ENCODE results near the gene RALBP1. TPM values are rescaled to one million over a fixed set of nuclear protein-coding genes. Genes with fewer than 3 reads are reported as not detected.
"Not testable (repeated sequence)": the region's sequence is repeated elsewhere in the genome, so short reads cannot be mapped to it uniquely, and the experiment has no call there.

Gene RALBP1
- 50.3 TPM for total RNA-seq
- long read RNA-seq, full-length matches to known transcripts: 43 of 75 reads
- long read RNA-seq, partial matches to known transcripts: 29 of 75 reads
- long read RNA-seq, other reads (novel, unspliced or antisense): 3 of 75 reads

DNA sequence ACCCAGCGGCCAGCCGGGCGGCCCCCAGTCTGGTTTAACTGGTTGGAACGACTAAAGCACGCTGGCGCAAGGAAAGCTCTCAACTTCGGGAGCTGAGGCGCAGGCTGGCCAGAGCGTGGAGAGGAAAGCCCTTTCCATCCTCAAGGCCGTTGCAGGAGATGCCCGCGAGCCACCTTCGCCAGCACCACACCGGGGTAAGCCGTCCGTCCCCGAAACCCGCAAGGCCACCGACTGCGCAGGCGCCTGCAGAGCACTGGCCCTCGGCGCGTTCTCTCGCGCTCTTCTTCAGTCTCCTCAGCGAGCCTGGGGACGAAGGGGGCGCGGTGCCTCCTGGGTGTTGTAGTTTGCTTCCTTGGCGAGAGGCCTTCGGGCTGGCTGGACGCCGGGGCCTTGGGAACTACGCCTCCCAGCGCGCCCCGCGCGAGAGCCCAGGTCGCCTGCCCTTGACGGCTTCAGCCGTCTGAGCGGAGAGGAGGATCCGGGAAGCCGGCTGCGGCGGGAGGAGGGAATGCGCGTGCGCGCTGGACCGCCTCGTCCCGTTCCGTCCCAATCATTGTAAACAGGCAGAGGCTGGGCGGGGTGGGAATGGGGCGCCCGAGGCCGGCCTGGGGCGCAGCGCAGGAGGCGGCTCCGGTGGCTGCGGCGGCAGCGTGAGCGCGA is at the start of gene RALBP1:
Gene RALBP1 (plus strand): TSS at position 531 of the 660 bp plus-strand sequence. CDS start 37,533 bp downstream, outside the sequence.
- intact Hi-C loops (cut with micrococcal nuclease): no loop called here
- ATAC-seq (peak; percentile 98), DNase-seq (peak; percentile 100)

DNA sequence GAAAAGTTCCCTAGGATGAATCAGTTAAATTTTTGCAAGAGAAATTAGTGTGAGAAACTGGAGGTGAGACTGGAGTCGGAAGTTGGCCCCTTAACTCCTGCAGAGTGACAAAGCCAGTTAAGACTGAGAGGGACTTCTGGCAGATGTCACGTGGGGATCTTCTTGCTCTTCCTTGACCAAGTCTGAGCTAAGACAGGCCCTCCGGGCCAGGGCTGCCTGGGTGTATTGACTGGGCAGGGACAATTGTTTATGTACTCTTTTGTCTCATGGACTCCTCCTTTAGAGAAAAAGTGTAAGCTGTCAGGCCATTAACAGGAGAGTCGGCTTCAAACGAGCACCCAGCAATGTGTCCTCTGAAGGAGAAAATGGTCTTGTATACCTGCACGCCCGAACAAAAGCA is 48.6 kb upstream of the RALBP1 start:
- ATAC-seq (no peak), DNase-seq (no peak)
- intact Hi-C loops (cut with micrococcal nuclease): no loop called here

DNA sequence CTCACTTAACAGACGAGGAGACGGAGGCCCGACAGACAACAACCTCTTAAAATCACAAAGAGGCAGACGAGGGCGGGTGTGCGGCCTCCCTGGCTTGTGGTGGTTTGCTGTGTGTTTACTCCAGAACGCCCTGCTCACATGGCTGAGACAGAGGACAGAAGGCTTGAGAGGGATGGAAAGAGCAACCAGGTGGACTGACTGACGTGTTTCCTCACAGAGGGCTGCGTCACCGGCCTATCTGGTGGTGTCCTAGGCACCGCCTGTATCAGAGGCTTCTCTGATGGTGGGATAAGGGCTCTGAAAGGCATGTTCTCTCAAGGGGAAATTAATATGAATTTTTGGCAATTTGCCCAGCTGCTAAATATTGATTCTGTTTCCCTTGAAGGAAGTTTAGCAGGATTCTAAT is 47.0 kb upstream of the RALBP1 start:
- ATAC-seq: no peak
- no peak for DNase-seq
- intact Hi-C loops (cut with micrococcal nuclease): no loop called here

DNA sequence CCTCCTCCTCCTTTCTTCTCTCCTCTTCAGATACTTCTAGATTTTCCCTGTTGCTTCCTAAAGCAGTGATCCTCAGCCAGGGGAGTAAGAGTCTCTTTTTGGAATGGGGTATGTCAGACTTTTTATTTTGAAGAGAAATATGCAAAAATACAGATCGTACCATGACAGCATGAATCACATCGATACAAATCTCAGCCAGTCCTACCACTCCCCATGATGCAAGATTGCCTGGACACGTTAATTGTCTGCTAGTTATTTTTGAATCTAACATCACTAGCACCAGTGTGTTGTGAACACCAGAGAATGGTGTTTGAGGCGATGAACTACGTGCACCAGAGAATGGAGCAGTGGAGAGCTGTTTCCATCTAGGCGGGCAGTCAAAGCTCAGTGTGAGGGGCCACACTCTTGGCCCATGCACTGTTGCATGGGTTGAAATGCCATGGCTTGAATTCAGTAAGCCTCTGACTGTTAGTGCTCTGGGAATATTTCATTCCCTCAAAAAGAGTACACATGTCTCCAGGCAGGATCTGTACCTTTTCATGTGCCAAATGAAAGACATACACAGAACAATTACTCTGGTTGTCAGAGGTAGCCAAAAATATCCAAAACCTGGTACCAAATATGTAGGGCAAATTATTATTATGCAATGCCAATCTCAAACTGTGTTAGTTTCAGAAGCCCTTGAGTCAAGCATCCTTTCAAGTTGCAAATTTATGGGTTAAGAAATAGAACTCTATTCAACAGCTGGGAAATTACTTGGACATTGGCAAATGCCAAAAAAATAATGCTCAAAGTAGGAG is 46.3 kb upstream of the RALBP1 start:
- ATAC-seq (no peak), DNase-seq (no peak)
- intact Hi-C loops (cut with micrococcal nuclease): no loop called here

DNA sequence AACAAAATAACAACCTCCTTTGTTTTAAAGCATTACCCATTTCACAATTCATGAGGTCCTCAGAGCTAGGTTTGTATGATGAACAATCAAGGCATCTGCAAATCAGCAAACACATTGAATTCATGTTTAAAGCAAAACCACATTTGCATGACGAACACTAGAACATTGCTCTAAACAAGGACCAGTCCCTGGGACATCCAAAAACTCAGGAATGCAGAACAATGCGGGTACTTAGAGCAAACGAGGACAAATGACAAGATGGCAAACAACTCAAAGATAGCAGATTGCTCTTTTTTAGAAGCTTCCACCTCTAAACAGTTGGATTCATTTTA is 45.7 kb upstream of the RALBP1 start:
- intact Hi-C loops (cut with micrococcal nuclease): no loop called here
- DNase-seq (no peak), ATAC-seq (no peak)

DNA sequence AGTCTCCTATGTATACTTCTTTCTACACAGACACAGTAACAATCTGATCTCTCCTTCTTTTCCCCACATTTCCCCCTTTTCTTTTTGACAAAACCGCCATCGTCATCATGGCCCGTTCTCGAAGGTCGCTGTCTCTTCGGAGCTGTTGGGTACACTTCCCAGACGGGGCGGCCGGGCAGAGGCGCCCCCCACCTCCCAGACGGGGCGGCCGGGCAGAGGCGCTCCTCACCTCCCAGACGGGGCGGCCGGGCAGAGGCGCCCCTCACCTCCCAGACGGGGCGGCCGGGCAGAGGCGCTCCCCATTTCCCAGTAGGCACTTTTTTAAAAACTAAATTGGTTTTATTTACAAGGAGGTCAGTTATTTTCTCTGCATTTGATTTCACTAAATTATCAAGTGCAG is 45.0 kb upstream of the RALBP1 start:
- ATAC-seq; DNase-seq; intact Hi-C loops (cut with micrococcal nuclease): not testable (repeated sequence)

DNA sequence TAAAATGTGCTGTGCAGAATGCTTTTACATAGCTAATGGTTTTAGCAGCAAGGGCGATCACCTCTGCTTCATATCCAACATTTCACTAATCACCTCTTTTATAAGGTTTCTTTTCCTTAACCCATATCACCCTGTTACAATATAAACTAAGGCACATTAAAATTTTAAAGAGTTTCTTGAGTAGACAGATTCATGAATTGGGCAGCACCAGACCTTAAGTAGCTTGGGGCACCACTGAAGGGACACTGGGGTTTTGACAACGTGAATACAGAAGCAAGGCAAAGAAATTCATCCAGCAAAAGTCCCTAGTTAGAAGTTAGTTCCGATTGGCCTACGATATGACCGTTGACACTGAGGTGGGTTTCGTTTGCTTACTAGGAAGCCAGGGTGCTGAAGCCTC is 44.0 kb upstream of the RALBP1 start:
- intact Hi-C loops (cut with micrococcal nuclease): no loop called here
- DNase-seq (no peak), ATAC-seq (no peak)

DNA sequence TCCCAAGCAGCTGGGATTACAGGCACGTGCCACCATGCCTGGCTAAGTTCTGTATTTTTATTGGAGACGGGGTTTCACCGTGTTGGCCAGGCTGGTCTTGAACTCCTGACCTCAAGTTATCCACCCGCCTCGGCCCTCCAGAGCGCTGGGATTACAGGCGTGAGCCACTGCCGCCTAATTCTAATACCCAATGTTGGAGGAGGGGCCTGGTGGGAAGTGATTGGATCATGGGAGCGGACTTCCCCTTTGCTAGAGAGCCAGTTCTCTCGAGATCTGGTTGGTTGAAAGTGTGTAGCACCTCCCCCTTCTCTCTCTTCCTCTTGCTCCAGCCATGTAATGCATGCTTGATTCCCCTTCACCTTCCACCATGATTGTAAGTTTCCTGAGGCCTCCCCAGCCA is 42.2 kb upstream of the RALBP1 start:
- ATAC-seq; intact Hi-C loops (cut with micrococcal nuclease); DNase-seq: not testable (repeated sequence)

DNA sequence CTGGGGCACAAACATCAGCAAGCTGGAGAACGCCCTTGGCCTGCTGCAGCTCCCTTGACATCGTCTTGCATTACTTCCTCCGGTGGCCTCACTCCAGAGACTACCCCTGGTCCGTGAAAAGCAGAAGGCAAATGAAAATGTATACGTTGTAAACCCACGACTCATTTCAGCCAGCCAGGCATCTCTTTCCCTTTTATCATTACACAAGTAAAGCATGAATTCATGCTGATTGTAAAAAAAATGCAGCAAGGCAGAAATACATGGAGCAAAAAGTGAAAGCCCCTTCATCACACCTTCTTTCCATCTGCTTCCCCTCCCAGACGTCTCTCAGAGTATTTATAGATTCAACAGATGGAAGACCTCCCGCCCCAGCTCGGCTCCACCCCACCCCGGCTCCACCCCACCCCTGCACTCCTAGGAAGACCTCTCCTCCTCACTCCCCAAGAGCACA is 41.6 kb upstream of the RALBP1 start:
- DNase-seq (no peak), ATAC-seq (peak; percentile 25)
- intact Hi-C loops (cut with micrococcal nuclease): no loop called here

DNA sequence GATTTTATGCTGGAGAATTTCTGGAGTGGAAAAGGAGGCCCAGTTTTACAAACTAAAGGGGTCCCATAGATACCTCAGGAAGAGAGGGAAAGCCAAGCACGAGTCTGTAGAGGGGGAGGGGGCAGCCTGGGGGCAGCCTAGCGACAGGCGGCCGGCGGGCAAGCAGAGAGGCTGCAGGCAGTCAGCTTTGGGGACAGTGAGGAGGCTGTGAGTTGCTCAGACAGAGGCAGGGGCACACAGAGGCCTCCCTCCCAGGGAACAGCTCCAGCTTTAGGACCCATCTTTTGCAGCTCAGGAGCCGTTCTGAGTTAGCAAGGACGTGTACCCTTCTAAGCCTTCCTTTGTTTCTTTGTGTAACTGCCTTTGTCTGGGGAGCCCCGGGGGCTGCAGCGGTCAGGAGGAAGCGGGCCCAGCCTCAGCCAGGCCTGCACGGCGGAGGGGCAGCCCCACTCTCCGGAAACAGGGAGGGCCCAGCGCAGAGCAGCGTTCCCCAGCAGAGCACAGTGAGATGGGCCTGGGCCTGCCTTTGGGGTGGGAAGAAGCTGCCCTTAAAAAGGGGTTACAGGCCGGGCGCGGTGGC is 41.1 kb upstream of the RALBP1 start:
- DNase-seq (peak; percentile 34), ATAC-seq (peak; percentile 32)
- intact Hi-C loops (cut with micrococcal nuclease): no loop called here

DNA sequence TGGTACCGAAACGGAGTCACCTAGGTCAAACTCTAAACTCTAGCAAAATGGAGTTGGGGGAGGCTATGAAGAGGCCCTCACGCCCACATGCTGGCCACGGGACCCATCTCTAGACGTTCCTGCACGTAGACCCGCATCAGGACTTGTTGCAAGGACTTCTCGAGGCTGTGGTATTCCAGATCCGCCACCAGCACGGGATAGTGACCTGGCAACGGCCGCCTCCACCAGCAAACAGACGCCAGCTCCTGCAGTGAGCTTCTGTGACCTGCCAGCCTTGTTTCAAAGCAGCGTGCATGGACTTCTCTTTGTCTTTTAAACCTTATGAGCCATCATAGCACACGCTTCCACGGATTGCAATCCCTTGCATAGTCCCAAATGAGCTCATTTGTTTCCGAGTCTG is 40.3 kb upstream of the RALBP1 start:
- no peak for DNase-seq
- no peak for ATAC-seq
- intact Hi-C loops (cut with micrococcal nuclease): no loop called here

DNA sequence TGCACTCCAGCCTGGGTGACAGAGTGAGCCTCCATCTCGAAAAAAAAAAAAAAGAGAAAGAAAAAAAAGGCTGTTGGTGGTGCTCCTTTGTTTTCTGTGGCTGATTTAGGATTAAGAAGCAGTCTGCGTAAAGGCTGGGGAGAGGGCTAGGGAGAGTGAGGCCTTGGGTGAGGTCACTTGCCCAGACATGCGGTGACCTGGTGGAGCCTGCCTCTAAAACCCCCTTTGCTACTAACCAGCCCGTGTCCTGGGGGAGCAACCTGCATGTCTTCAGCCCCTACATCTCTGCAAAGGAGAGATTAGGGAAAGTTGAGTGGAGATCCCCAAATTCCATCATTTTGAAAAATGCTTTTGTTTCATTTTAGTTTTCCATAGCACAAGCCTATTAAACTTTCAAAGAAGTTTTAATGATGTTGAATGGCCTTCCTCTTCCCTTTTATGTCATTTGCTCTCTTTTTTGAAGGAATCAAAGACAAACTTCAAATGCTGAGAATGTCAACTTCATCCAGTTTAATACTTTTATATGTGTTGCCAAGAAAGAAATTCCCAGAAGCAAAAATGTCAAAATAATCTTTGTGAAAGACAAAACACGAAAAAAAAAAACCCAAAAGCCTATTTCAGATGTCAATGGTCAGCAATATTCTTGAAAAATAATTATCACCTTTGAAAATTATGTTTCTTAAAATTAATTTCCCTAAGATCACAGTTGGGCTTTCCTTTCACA is 38.9 kb upstream of the RALBP1 start:
- intact Hi-C loops (cut with micrococcal nuclease): no loop called here
- ATAC-seq (no peak), DNase-seq (no peak)

DNA sequence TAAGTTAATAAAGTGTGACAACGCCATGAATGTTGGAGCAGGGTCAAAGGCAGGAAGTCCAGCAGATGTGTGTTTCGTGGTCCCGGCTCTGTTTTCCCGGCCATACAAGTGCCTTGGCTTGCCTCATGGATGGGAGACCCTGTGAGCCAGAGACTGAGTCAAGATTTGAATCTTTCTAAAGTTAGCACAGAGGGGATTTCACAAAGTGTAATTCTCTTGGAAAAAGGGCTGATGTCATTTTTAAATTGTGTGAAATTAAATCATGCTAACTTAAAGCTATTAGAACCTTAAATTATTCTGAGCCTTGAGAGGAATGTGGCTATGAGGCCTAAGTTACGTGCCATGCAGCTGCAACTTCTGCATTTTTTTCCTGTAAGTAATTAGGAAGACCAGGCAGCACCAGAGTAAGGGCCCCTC is 38.3 kb upstream of the RALBP1 start:
- DNase-seq (no peak), ATAC-seq (peak; percentile 59)
- intact Hi-C loops (cut with micrococcal nuclease): no loop called here

DNA sequence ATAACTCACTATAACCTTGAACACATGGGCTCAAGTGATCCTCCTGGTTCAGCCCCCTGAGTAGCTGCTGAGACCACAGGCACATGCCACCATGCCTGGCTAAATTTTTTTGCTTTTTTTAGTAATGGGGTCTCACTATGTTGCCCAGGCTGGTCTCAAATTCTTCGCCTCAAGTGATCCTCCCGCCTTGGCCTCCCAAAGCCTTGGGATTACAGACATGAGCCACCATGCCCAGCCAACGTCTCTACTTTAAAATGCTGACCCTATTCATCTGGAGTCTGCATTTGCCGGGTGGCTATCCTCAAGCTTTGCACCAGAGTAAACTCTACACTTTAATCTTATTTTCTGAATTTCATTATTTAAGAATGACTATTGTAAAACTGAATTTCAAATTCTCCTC is 37.6 kb upstream of the RALBP1 start:
- ATAC-seq: no peak
- DNase-seq: no peak
- intact Hi-C loops (cut with micrococcal nuclease): no loop called here

DNA sequence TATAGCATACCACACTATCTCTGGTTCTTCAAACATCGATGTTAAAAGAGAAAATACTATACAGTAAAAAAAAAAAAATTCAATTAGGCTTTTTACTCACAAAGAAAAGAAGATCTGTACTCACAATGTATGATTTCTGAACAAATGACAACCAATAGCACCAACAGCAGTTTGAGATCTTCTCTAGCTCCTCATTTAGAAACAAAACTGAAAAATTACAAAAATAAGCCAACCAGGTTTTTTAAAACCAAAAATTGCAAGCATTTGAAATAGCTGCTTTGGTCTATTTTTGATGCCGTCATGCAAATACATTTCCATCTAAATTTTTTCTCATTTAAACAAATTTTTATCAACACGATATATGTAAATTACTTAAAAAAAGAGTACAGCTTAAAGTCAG is 34.3 kb upstream of the RALBP1 start:
- intact Hi-C loops (cut with micrococcal nuclease): no loop called here
- ATAC-seq (no peak), DNase-seq (no peak)

DNA sequence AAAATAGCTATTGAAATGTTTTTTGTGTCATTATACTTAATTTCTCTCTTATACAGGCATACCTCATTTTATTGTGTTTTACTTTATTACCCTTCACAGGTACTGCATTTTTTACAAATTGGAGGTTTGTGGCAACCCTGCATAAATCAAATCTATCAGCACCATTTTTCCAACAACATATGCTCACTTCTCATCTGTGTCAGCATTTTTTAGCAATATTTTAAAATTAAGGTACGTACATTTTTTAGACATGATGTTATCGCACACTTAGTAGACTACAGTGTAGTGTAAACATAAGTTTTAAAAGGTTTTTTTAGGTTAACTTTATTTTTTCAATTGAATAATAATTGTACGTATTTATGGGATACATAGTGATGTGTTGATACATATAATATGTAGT is 30.8 kb upstream of the RALBP1 start:
- ATAC-seq: no peak
- DNase-seq: no peak
- intact Hi-C loops (cut with micrococcal nuclease): no loop called here

DNA sequence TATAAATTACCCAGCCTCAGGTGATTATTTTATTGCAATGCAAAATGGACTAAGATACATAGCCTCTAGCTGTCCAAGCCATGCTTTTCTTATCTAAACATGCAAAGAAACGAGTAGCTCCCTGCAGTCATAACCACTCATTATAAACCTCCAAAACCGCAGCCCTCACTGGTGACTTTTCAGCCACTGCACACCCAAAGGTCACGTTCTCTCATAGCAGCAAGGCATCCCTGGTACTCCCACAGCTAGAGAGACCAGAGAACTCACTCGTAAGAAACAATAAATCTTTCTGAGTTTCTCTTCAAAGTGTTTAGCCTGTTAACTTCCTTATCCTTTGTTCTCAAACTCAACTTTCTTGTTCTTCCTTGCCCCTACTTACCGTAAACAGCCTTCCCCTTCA is 28.5 kb upstream of the RALBP1 start:
- no peak for ATAC-seq
- intact Hi-C loops (cut with micrococcal nuclease): no loop called here

DNA sequence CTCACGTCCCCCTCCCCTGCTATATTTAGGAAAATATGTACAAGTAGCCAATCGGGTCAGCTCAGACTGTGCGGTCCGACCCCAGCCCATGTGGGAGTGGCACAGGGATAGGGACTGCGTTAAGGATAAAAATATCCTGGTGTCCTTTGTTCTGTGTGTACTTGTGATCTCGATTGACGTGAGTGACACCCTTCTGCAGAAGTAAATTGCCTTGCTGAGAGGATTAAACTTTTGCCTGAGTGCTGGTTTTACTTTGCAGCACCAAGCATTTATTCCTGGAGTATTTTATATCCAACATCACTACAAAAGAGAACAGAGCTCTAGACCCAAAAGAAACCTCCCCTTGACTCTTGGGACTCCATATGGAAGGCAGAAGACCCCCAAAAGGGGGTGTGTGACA is 28.0 kb upstream of the RALBP1 start:
- no peak for DNase-seq
- ATAC-seq: no peak
- intact Hi-C loops (cut with micrococcal nuclease): no loop called here

More for the DNA sequence above, 28.5 kb upstream of the RALBP1 start:
- no peak for DNase-seq

DNA sequence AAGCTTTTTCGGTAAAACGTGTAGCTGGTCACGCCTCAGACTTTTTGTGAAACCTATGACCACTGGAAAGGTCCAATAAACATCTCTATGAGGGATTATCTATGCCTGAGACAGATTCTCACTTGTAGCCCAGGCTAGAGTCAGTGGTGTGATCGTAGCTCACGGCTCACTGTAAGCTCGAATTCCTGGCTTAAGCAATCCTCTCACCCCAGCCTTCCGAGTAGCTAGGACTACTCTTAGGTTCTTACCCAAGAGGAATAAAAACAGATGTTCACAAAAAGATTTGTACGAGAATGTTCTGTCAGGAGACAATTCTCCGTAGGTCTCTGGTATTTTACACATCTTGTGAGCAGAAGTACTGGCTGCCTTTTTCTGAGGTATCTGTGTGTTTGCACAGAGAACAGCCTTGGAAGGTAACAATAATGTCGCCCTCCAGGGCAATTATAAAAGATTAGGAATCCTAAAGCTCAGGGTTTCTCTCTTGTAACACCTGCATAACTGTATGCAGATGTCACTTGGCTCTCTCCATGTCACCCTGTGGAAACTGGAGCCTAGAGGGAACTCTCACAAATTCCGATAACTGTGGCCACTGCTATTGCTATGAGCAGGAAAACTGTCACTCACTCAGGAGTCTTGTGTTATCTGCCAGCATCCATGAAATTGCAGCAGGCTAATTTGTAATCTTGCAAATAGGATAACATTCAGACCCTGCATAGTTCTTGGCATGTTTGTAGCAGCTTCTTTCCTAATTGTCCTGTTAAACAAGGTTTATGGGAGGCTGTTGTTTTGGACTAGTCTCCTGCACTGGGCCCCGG is 25.5 kb upstream of the RALBP1 start:
- intact Hi-C loops (cut with micrococcal nuclease): no loop called here
- DNase-seq: no peak
- no peak for ATAC-seq
